ENCODE measurements around the gene BCAS3.

The BCAS3 gene

GRCh38 chr17:60717814-60718213 lies 40.2 kb downstream of the BCAS3 start:
- H3K4me3 ChIP-seq (ENCODE audit: low read depth in 1 of 2, low read length in 2 of 2): no peak overlapping the region
- H3K27ac ChIP-seq (ENCODE audit: low read depth, low read length): no peak overlapping the region
- H3K9me3 ChIP-seq (ENCODE audit: low read length): no peaks in the 10 kb centered on the region
- H3K9ac ChIP-seq (ENCODE audit: low read length): no peak overlapping the region
- H3K36me3 ChIP-seq (ENCODE audit: insufficient read depth, low read length): no peaks in the 10 kb centered on the region
- H3K27me3 ChIP-seq (ENCODE audit: control insufficient read depth in 1 of 2, insufficient read depth in 2 of 2, low read length in 2 of 2): no peaks in the 10 kb centered on the region
- H3K4me1 ChIP-seq (ENCODE audit: insufficient read depth, low read length): no peaks in the 10 kb centered on the region

GRCh38 chr17:60720763-60721531 lies 43.3 kb downstream of the BCAS3 start:
- Histone ChIP-seq H3K9me3 (ENCODE audit: low read length) (no peaks in the 10 kb centered on the region), H3K27me3 (ENCODE audit: control insufficient read depth in 1 of 2, insufficient read depth in 2 of 2, low read length in 2 of 2) (no peaks in the 10 kb centered on the region), H3K4me3 (ENCODE audit: low read depth in 1 of 2, low read length in 2 of 2) (no peak overlapping the region), H3K36me3 (ENCODE audit: insufficient read depth, low read length) (no peaks in the 10 kb centered on the region), H3K9ac (ENCODE audit: low read length) (no peak overlapping the region), H3K4me1 (ENCODE audit: insufficient read depth, low read length) (no peaks in the 10 kb centered on the region), H3K27ac (ENCODE audit: low read depth, low read length) (no peak overlapping the region)

- H3K4me1 ChIP-seq (ENCODE audit: insufficient read depth, low read length): no peaks in the 10 kb centered on the region
- H3K27ac ChIP-seq (ENCODE audit: low read depth, low read length): no peak overlapping the region
- no peak overlapping the region for H3K9ac ChIP-seq (ENCODE audit: low read length)
- H3K27me3 ChIP-seq (ENCODE audit: control insufficient read depth in 1 of 2, insufficient read depth in 2 of 2, low read length in 2 of 2): no peaks in the 10 kb centered on the region
- no peak overlapping the region for H3K4me3 ChIP-seq (ENCODE audit: low read depth in 1 of 2, low read length in 2 of 2)
- H3K9me3 ChIP-seq (ENCODE audit: low read length): no peaks in the 10 kb centered on the region
- no peaks in the 10 kb centered on the region for H3K36me3 ChIP-seq (ENCODE audit: insufficient read depth, low read length)
These were observed 47.0 kb downstream of the BCAS3 start for GRCh38 chr17:60724647-60725046.

- Histone ChIP-seq H3K27me3 (ENCODE audit: control insufficient read depth in 1 of 2, insufficient read depth in 2 of 2, low read length in 2 of 2) (no peaks in the 10 kb centered on the region), H3K27ac (ENCODE audit: low read depth, low read length) (no peak overlapping the region), H3K4me1 (ENCODE audit: insufficient read depth, low read length) (no peaks in the 10 kb centered on the region)
These were observed 52.2 kb downstream of the BCAS3 start for GRCh38 chr17:60729854-60730253.

GRCh38 chr17:60730273-60730672 lies 52.6 kb downstream of the BCAS3 start:
- H3K9me3 ChIP-seq (ENCODE audit: low read length): no peaks in the 10 kb centered on the region
- no peak overlapping the region for H3K27ac ChIP-seq (ENCODE audit: low read depth, low read length)
- H3K4me3 ChIP-seq (ENCODE audit: low read depth in 1 of 2, low read length in 2 of 2): no peak overlapping the region
- H3K4me1 ChIP-seq (ENCODE audit: insufficient read depth, low read length): no peaks in the 10 kb centered on the region
- H3K27me3 ChIP-seq (ENCODE audit: control insufficient read depth in 1 of 2, insufficient read depth in 2 of 2, low read length in 2 of 2): no peaks in the 10 kb centered on the region
- H3K36me3 ChIP-seq (ENCODE audit: insufficient read depth, low read length): no peaks in the 10 kb centered on the region
- no peak overlapping the region for H3K9ac ChIP-seq (ENCODE audit: low read length)

More at GRCh38 chr17:60729854-60730253, 52.2 kb downstream of the BCAS3 start:
- Histone ChIP-seq H3K9me3 (ENCODE audit: low read length) (no peaks in the 10 kb centered on the region), H3K9ac (ENCODE audit: low read length) (no peak overlapping the region), H3K36me3 (ENCODE audit: insufficient read depth, low read length) (no peaks in the 10 kb centered on the region), H3K4me3 (ENCODE audit: low read depth in 1 of 2, low read length in 2 of 2) (no peak overlapping the region)

DNA sequence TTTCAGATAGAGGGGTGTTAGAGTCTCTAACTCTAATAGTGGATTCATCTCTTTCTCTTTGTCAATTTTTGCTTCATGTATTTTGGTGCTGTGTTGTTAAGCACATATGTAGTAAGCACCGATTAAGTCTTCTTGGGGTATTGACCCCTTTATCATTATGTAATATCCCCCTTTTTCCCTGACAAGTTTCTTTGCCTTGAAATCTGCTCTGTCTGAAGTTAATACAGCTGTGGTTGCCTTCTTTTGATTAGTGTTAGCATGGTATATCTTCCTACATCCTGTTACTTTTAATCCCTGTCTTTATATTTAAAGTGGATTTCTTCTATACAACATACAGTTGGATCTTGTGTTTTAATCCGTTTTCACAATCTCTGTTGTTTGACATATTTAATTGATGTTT lies 60.6 kb downstream of the BCAS3 start:
- no peak overlapping the region for H3K4me3 ChIP-seq (ENCODE audit: low read depth in 1 of 2, low read length in 2 of 2)
- no peak overlapping the region for H3K9ac ChIP-seq (ENCODE audit: low read length)
- H3K36me3 ChIP-seq (ENCODE audit: insufficient read depth, low read length): no peaks in the 10 kb centered on the region
- H3K9me3 ChIP-seq (ENCODE audit: low read length): peaks cover 3% of the 10 kb centered on the region
- H3K27ac ChIP-seq (ENCODE audit: low read depth, low read length): no peak overlapping the region
- no peaks in the 10 kb centered on the region for H3K27me3 ChIP-seq (ENCODE audit: control insufficient read depth in 1 of 2, insufficient read depth in 2 of 2, low read length in 2 of 2)
- no peaks in the 10 kb centered on the region for H3K4me1 ChIP-seq (ENCODE audit: insufficient read depth, low read length)

- H3K9me3 ChIP-seq (ENCODE audit: low read length): peaks cover 3% of the 10 kb centered on the region
- no peaks in the 10 kb centered on the region for H3K27me3 ChIP-seq (ENCODE audit: control insufficient read depth in 1 of 2, insufficient read depth in 2 of 2, low read length in 2 of 2)
- H3K4me3 ChIP-seq (ENCODE audit: low read depth in 1 of 2, low read length in 2 of 2): no peak overlapping the region
- H3K27ac ChIP-seq (ENCODE audit: low read depth, low read length): no peak overlapping the region
- no peaks in the 10 kb centered on the region for H3K36me3 ChIP-seq (ENCODE audit: insufficient read depth, low read length)
- no peak overlapping the region for H3K9ac ChIP-seq (ENCODE audit: low read length)
- no peaks in the 10 kb centered on the region for H3K4me1 ChIP-seq (ENCODE audit: insufficient read depth, low read length)
These were observed 62.9 kb downstream of the BCAS3 start for GRCh38 chr17:60740584-60740983.

DNA sequence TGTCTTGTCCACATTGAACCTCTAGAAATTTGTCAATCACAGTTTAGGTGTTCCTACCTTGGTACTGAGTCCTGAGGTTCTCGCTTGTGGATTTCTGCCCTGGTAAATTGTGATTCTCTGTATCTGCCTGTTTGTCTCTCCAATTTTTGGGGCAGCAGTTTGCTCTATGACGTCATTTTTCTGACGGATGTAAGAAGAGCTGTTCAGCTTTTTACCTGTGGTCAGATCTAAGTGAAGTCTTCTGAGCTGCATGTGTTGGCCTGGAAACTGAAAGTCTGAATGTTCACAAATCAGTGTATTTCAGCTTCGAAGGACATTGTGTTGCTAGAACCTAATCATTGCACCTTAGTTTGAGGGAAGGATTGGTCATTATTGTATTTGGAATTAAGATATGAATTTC lies 63.4 kb downstream of the BCAS3 start:
- H3K27me3 ChIP-seq (ENCODE audit: control insufficient read depth in 1 of 2, insufficient read depth in 2 of 2, low read length in 2 of 2): no peaks in the 10 kb centered on the region
- H3K9me3 ChIP-seq (ENCODE audit: low read length): peaks cover 3% of the 10 kb centered on the region
- H3K4me3 ChIP-seq (ENCODE audit: low read depth in 1 of 2, low read length in 2 of 2): no peak overlapping the region
- no peaks in the 10 kb centered on the region for H3K36me3 ChIP-seq (ENCODE audit: insufficient read depth, low read length)
- no peak overlapping the region for H3K9ac ChIP-seq (ENCODE audit: low read length)
- no peaks in the 10 kb centered on the region for H3K4me1 ChIP-seq (ENCODE audit: insufficient read depth, low read length)
- no peak overlapping the region for H3K27ac ChIP-seq (ENCODE audit: low read depth, low read length)

GRCh38 chr17:60743282-60743681 lies 65.6 kb downstream of the BCAS3 start:
- Histone ChIP-seq H3K9ac (ENCODE audit: low read length) (no peak overlapping the region), H3K27me3 (ENCODE audit: control insufficient read depth in 1 of 2, insufficient read depth in 2 of 2, low read length in 2 of 2) (no peaks in the 10 kb centered on the region), H3K4me3 (ENCODE audit: low read depth in 1 of 2, low read length in 2 of 2) (no peak overlapping the region), H3K4me1 (ENCODE audit: insufficient read depth, low read length) (no peaks in the 10 kb centered on the region), H3K36me3 (ENCODE audit: insufficient read depth, low read length) (peaks cover 2% of the 10 kb centered on the region), H3K9me3 (ENCODE audit: low read length) (peaks cover 3% of the 10 kb centered on the region), H3K27ac (ENCODE audit: low read depth, low read length) (no peak overlapping the region)

GRCh38 chr17:60743799-60744198 lies 66.1 kb downstream of the BCAS3 start:
- H3K27me3 ChIP-seq (ENCODE audit: control insufficient read depth in 1 of 2, insufficient read depth in 2 of 2, low read length in 2 of 2): no peaks in the 10 kb centered on the region
- H3K9ac ChIP-seq (ENCODE audit: low read length): no peak overlapping the region
- H3K4me1 ChIP-seq (ENCODE audit: insufficient read depth, low read length): no peaks in the 10 kb centered on the region
- H3K4me3 ChIP-seq (ENCODE audit: low read depth in 1 of 2, low read length in 2 of 2): no peak overlapping the region
- H3K27ac ChIP-seq (ENCODE audit: low read depth, low read length): no peak overlapping the region
- H3K36me3 ChIP-seq (ENCODE audit: insufficient read depth, low read length): peaks cover 4% of the 10 kb centered on the region
- H3K9me3 ChIP-seq (ENCODE audit: low read length): peaks cover 3% of the 10 kb centered on the region

GRCh38 chr17:60744355-60744966 lies 66.8 kb downstream of the BCAS3 start:
- no peak overlapping the region for H3K27ac ChIP-seq (ENCODE audit: low read depth, low read length)

DNA sequence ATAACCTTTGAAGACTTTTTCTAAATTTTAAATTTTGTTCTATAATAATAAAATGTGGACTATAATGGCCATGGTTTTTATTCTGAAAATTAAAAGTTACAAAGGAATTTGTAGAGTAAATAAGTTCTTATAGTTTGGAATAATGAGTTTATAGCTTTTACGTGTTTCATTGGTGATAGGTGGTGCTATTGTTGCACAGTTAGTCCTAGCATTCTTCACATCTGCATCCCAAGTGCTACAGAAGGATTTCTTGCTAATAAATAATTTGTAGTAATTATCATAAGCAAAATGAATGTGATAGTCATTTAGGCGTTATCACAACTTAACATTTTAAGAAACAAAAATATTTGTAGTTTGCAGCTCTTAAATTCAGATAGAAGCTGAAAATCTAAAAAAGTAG lies 67.9 kb downstream of the BCAS3 start:
- Histone ChIP-seq H3K4me3 (ENCODE audit: low read depth in 1 of 2, low read length in 2 of 2) (no peak overlapping the region), H3K9me3 (ENCODE audit: low read length) (peaks cover 1% of the 10 kb centered on the region), H3K27me3 (ENCODE audit: control insufficient read depth in 1 of 2, insufficient read depth in 2 of 2, low read length in 2 of 2) (no peaks in the 10 kb centered on the region), H3K27ac (ENCODE audit: low read depth, low read length) (no peak overlapping the region), H3K36me3 (ENCODE audit: insufficient read depth, low read length) (peaks cover 4% of the 10 kb centered on the region), H3K9ac (ENCODE audit: low read length) (no peak overlapping the region), H3K4me1 (ENCODE audit: insufficient read depth, low read length) (no peaks in the 10 kb centered on the region)

More at GRCh38 chr17:60744355-60744966, 66.8 kb downstream of the BCAS3 start:
- H3K4me1 ChIP-seq (ENCODE audit: insufficient read depth, low read length): no peaks in the 10 kb centered on the region
- peaks cover 4% of the 10 kb centered on the region for H3K36me3 ChIP-seq (ENCODE audit: insufficient read depth, low read length)
- no peak overlapping the region for H3K9ac ChIP-seq (ENCODE audit: low read length)
- no peak overlapping the region for H3K4me3 ChIP-seq (ENCODE audit: low read depth in 1 of 2, low read length in 2 of 2)
- no peaks in the 10 kb centered on the region for H3K27me3 ChIP-seq (ENCODE audit: control insufficient read depth in 1 of 2, insufficient read depth in 2 of 2, low read length in 2 of 2)
- peaks cover 3% of the 10 kb centered on the region for H3K9me3 ChIP-seq (ENCODE audit: low read length)
